Calu3 (cell line): ENCODE results near the gene RASA2. TPM values are rescaled to one million over a fixed set of nuclear protein-coding genes. Genes with fewer than 3 reads are reported as not detected.

Source experiments
- BruUV-seq: library from RNA; stranded (reverse); fragments of 400-500 nt; replicated peaks from 2 replicates; lab custom pipeline; 2021; lab: Mats Ljungman, UMichigan
- CTCF ChIA-PET: fragments of 300-600 bp; sonication (Branson Sonifier 250); formaldehyde crosslinking; loops from one replicate; lab custom pipeline; 2022; ENCODE audit warnings: antibody characterized with exemption; lab: Charles Lee
- DNase-seq: peaks from one replicate; pipeline ENCODE4 v3.0.0; 2022
- H3K27ac Mint-ChIP-seq: one replicate; pipeline ENCODE4 v1.8.0; 2022; ENCODE audit warnings: mixed read lengths; ENCODE audit not compliant: unreplicated experiment
- H3K27me3 Mint-ChIP-seq: one replicate; pipeline ENCODE4 v1.8.0; 2022; ENCODE audit warnings: mixed read lengths; ENCODE audit not compliant: unreplicated experiment
- H3K36me3 Mint-ChIP-seq: one replicate; pipeline ENCODE4 v1.8.0; 2022; ENCODE audit warnings: mild to moderate bottlenecking, moderate library complexity, mixed read lengths; ENCODE audit not compliant: insufficient read depth, unreplicated experiment
- H3K4me1 Mint-ChIP-seq: one replicate; pipeline ENCODE4 v1.8.0; 2022; ENCODE audit warnings: mild to moderate bottlenecking, low read depth, mixed read lengths; ENCODE audit not compliant: unreplicated experiment
- H3K4me3 Mint-ChIP-seq: one replicate; pipeline ENCODE4 v1.8.0; 2022; ENCODE audit warnings: mild to moderate bottlenecking, low read depth, moderate library complexity, mixed read lengths; ENCODE audit not compliant: unreplicated experiment
- H3K9me3 Mint-ChIP-seq: one replicate; pipeline ENCODE4 v1.8.0; 2022; ENCODE audit warnings: low read depth, mixed read lengths; ENCODE audit not compliant: unreplicated experiment
- CTCF ChIP-seq: fragments of 200-600 bp; IDR thresholded peaks from one replicate; pipeline ENCODE4 v1.8.0; 2022; ENCODE audit warnings: antibody characterized with exemption; ENCODE audit not compliant: unreplicated experiment
- intact Hi-C: fragments of 100-400 bp; cut with micrococcal nuclease; formaldehyde crosslinking; loops from one replicate; pipeline ENCODE4 v1.10.0; 2022; ENCODE audit not compliant: unreplicated experiment
- total RNA-seq: library from RNA; stranded (reverse); gene quantifications from 2 replicates; pipeline ENCODE4 v1.2.3, GENCODE V29; 2022

Gene RASA2
- total RNA-seq, 1 experiment from 2014 or later: 37.4 TPM

GRCh38 chr3:141457624-141458236 lies 29.1 kb upstream of the RASA2 start:
- Mint-ChIP-seq H3K27me3 (no peaks in the 10 kb centered on the region), H3K27ac (no peak overlapping the region), H3K36me3 (no peaks in the 10 kb centered on the region), H3K4me1 (peaks cover 38% of the 10 kb centered on the region), H3K4me3 (no peak overlapping the region), H3K9me3 (no peaks in the 10 kb centered on the region)
- TF ChIP-seq CTCF: no peak
- intact Hi-C loops: no loop called here
- no peak for DNase-seq
- no TSS peak for BruUV-seq
- CTCF ChIA-PET: interaction anchor here (0.6 to 0.7 kb wide), 2 partner anchors 13 to 60 kb away, joined by 3 to 4 read pairs; no protein-coding TSS in a partner anchor

DNA sequence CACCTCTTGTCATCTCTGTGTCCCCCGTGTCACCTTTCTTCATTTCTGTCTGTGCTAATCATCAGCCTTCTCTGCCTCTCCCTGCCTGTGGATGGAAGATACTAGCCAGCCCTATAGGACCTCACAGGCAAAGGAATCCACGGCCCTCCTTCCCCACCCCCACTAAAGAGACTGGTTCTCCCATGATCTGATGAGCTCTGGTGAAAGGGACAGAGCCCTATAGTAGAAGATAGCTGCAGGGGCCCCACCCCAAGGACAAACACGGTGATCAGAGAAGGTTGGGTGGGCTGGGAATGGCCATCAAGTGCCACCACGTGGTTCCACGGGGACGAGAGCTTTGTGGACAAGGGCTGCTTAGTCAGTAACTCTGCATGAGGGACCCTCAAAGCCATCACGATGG lies 27.8 kb upstream of the RASA2 start:
- no peak overlapping the region for H3K4me3 Mint-ChIP-seq
- DNase-seq: no peak
- H3K4me1 Mint-ChIP-seq: peaks cover 38% of the 10 kb centered on the region
- H3K9me3 Mint-ChIP-seq: peaks cover 3% of the 10 kb centered on the region
- intact Hi-C loops: no loop called here
- H3K27ac Mint-ChIP-seq: no peak overlapping the region
- no TSS peak for BruUV-seq
- H3K27me3 Mint-ChIP-seq: no peaks in the 10 kb centered on the region
- CTCF ChIA-PET: interaction anchor here (1.5 to 2.2 kb wide), 3 partner anchors 101 to 158 kb away, joined by 3 to 26 read pairs (median 6); no protein-coding TSS in a partner anchor
- TF ChIP-seq CTCF: no peak
- H3K36me3 Mint-ChIP-seq: no peaks in the 10 kb centered on the region

- peak; percentile 96 for DNase-seq
- Mint-ChIP-seq H3K27ac (no peak overlapping the region), H3K4me3 (no peak overlapping the region), H3K4me1 (peaks cover 27% of the 10 kb centered on the region), H3K9me3 (peaks cover 9% of the 10 kb centered on the region), H3K36me3 (no peaks in the 10 kb centered on the region), H3K27me3 (no peaks in the 10 kb centered on the region)
- intact Hi-C loops: loop anchor here (1.0 to 5.0 kb wide), 5 partner anchors 101 to 537 kb away; partner anchors contain the start of gene RNF7
- no TSS peak for BruUV-seq
- CTCF ChIA-PET: interaction anchor here (0.6 to 2.2 kb wide), 17 partner anchors 14 to 519 kb away, joined by 3 to 26 read pairs (median 4); partner anchors contain the start of gene ZBTB38
- peak; percentile 90 for TF ChIP-seq CTCF
These were observed 26.6 kb upstream of the RASA2 start for GRCh38 chr3:141460097-141460704.

- no peak for TF ChIP-seq CTCF
- Mint-ChIP-seq H3K4me3 (no peak overlapping the region), H3K27ac (no peak overlapping the region), H3K9me3 (peaks cover 9% of the 10 kb centered on the region), H3K27me3 (no peaks in the 10 kb centered on the region), H3K4me1 (peaks cover 6% of the 10 kb centered on the region), H3K36me3 (no peaks in the 10 kb centered on the region)
- no TSS peak for BruUV-seq
- intact Hi-C loops: loop anchor here (5.0 kb wide), 2 partner anchors 180 to 535 kb away; no protein-coding TSS in a partner anchor
- CTCF ChIA-PET: no interaction called here
- no peak for DNase-seq
These were observed 24.5 kb upstream of the RASA2 start for GRCh38 chr3:141462176-141462859.
